Right lobe of liver (tissue), 6 donors: Measurements from ENCODE around the gene FAM3C. TPM values are rescaled to one million over a fixed set of nuclear protein-coding genes. Genes with fewer than 3 reads are reported as not detected.

Source experiments
- ATAC-seq, 4 donors: fragments of 200-7000 bp; cut with Tn5 transposase; one replicate each; pipeline ENCODE4 v1.9.1; 2020; ENCODE audit warnings: mild to moderate bottlenecking in 4 of 4, moderate library complexity in 4 of 4
- DNase-seq, 3 donors: peaks; one replicate each; pipeline ENCODE4 v3.0.0-alpha.2; 2020
- H3K27ac ChIP-seq, 3 donors: fragments of 200-600 bp; one replicate each; pipeline ENCODE4 v1.8.0; 2022
- H3K27me3 ChIP-seq, 2 donors: fragments of 200-600 bp; one replicate each; pipeline ENCODE4 v1.8.0; 2022
- H3K36me3 ChIP-seq, 4 donors: fragments of 200-600 bp; sonication (generic) in 1 of 4; one replicate each; pipeline versions ENCODE4 v1.5.1 to v1.8.0; 2017 to 2022; ENCODE audit warnings: control low read depth in 1 of 4
- H3K4me1 ChIP-seq, 4 donors: fragments of 200-600 bp; sonication (generic) in 1 of 4; one replicate each; pipeline versions ENCODE4 v1.5.1 to v1.8.0; 2017 to 2022; ENCODE audit warnings: control low read depth in 1 of 4
- H3K4me3 ChIP-seq, 3 donors: fragments of 200-600 bp; one replicate each; pipeline ENCODE4 v1.8.0; 2022
- H3K9me3 ChIP-seq, 4 donors: fragments of 200-600 bp; sonication (generic) in 1 of 4; one replicate each; pipeline versions ENCODE4 v1.5.1 to v1.8.0; 2017 to 2022; ENCODE audit warnings: control low read depth in 1 of 4
- POLR2A ChIP-seq: fragments of 450-650 bp; IDR thresholded peaks from one replicate; pipeline ENCODE4 v1.6.1; 2017; ENCODE audit warnings: antibody characterized with exemption, mild to moderate bottlenecking
- WGBS: methylation state at CpG from one replicate; pipeline ENCODE4 v1.1.6; 2018; ENCODE audit warnings: low coverage, low lambda C conversion rate; ENCODE audit not compliant: insufficient coverage; ENCODE audit errors: missing lambda C conversion rate; 5-methylcytosine and 5-hydroxymethylcytosine counted together
- intact Hi-C, 2 donors: fragments of 100-400 bp; cut with DNase I; formaldehyde crosslinking; loops; one replicate each; pipeline versions ENCODE4 v1.11.2 to v1.14.1; 2022
- total RNA-seq, 6 experiments: library from RNA; depleted of rRNA in 2 of 6; stranded (reverse); fragments of >200 nt in 2 of 6; fragmentation: NEBNext Ultra II Directional in 3 of 6; extraction: Animal tissue kit (Norgen Biotek cat#: 25700) in 3 of 6; gene quantifications; one replicate each; pipeline versions ENCODE4 v1.1.0 to v1.2.4, GENCODE V29; 2016 to 2023
- TF ChIP-seq, protein P1 (sequence below), 4 donors: fragments of 200-600 bp in 3 of 4; fragments of 450-650 bp in 1 of 4; IDR thresholded peaks; one replicate each; pipeline versions ENCODE4 v1.5.1 to v1.8.0; 2016 to 2022; ENCODE audit warnings: antibody characterized with exemption in 4 of 4, mild to moderate bottlenecking in 2 of 4
- donor health status: DM: no; HTN: yes; CAD: no.
- donor health status: DM: no; HTN: no; CAD: no.
- donor health status: DM: no; HTN: no; CAD: no.
- donor health status: DM: no; HTN: yes; CAD: no.
- donor health status: DM: no; HTN: yes; CAD: no.

FAM3C gene
- total RNA-seq, 6 experiments from 2014 or later, result 13.6 to 41.3 (median 31.8) TPM

GRCh38 chr7:121300685-121301420 is 95.3 kb downstream of the FAM3C start:
- H3K4me3 ChIP-seq, result no peak overlapping the region
- no peaks in the 10 kb centered on the region for H3K9me3 ChIP-seq
- DNase-seq, result no peak
- H3K27me3 ChIP-seq, result no peaks in the 10 kb centered on the region
- peaks cover 0 to 10% (median 0%) of the 10 kb centered on the region in 4 donors for H3K4me1 ChIP-seq
- H3K36me3 ChIP-seq, result peaks cover 0 to 9% (median 0%) of the 10 kb centered on the region in 4 donors
- WGBS, result 96% methylated on average over 2 of the region's 2 CpGs
- no peak for ATAC-seq
- intact Hi-C loops, result no loop called here
- TF ChIP-seq, protein P1, sequence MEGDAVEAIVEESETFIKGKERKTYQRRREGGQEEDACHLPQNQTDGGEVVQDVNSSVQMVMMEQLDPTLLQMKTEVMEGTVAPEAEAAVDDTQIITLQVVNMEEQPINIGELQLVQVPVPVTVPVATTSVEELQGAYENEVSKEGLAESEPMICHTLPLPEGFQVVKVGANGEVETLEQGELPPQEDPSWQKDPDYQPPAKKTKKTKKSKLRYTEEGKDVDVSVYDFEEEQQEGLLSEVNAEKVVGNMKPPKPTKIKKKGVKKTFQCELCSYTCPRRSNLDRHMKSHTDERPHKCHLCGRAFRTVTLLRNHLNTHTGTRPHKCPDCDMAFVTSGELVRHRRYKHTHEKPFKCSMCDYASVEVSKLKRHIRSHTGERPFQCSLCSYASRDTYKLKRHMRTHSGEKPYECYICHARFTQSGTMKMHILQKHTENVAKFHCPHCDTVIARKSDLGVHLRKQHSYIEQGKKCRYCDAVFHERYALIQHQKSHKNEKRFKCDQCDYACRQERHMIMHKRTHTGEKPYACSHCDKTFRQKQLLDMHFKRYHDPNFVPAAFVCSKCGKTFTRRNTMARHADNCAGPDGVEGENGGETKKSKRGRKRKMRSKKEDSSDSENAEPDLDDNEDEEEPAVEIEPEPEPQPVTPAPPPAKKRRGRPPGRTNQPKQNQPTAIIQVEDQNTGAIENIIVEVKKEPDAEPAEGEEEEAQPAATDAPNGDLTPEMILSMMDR (IDR thresholded peaks at IDR 0.05), result no peak
- no peak for TF ChIP-seq POLR2A
- no peak overlapping the region for H3K27ac ChIP-seq

Other genes starting within 250 kb of the FAM3C start
- gene WNT16, start 67.3 kb downstream of the FAM3C start, total RNA-seq, result not detected